HFF-Myc (cell line): ENCODE results near the gene NUDCD3.

Source experiments
- DNase-seq: peaks from one replicate; pipeline ENCODE4 v3.0.0-alpha.2; 2011; ENCODE audit warnings: low read depth; ENCODE audit errors: extremely low read depth
- H3K4me3 ChIP-seq: replicated peaks from 2 replicates; pipeline ENCODE4 v1.5.1; 2011; ENCODE audit warnings: low read depth, mild to moderate bottlenecking, control low read depth, low read length
- CTCF ChIP-seq: IDR thresholded peaks from 2 replicates; pipeline ENCODE4 v1.5.1; 2012; ENCODE audit warnings: mild to moderate bottlenecking, low read depth, low read length, control low read depth; ENCODE audit errors: missing control alignments

NUDCD3 gene

GRCh38 chr7:44368885-44369284, 121.6 kb downstream of the NUDCD3 start:
- no peak for DNase-seq
- no peak overlapping the region for H3K4me3 ChIP-seq
- TF ChIP-seq CTCF = no peak

GRCh38 chr7:44368455-44368854, 122.0 kb downstream of the NUDCD3 start:
- TF ChIP-seq CTCF = no peak
- no peak overlapping the region for H3K4me3 ChIP-seq
- no peak for DNase-seq

GRCh38 chr7:44367475-44368043, 122.9 kb downstream of the NUDCD3 start:
- TF ChIP-seq CTCF = no peak
- H3K4me3 ChIP-seq = no peak overlapping the region
- DNase-seq = no peak

- no peak for TF ChIP-seq CTCF
- no peak overlapping the region for H3K4me3 ChIP-seq
- DNase-seq = no peak
Measured at GRCh38 chr7:44366986-44367385, 123.5 kb downstream of the NUDCD3 start.

GRCh38 chr7:44353668-44354067, 136.8 kb downstream of the NUDCD3 start:
- TF ChIP-seq CTCF = no peak
- no peak for DNase-seq
- no peak overlapping the region for H3K4me3 ChIP-seq

- H3K4me3 ChIP-seq = no peak overlapping the region
- DNase-seq = no peak
- TF ChIP-seq CTCF = no peak
Measured at GRCh38 chr7:44348851-44349781, 141.3 kb downstream of the NUDCD3 start.

GRCh38 chr7:44348300-44348699, 142.2 kb downstream of the NUDCD3 start:
- H3K4me3 ChIP-seq = no peak overlapping the region
- no peak for DNase-seq
- TF ChIP-seq CTCF = peak; percentile 51
